Aorta (tissue), 5 donors: ENCODE measurements around the gene DTNB. TPM values are rescaled to one million over a fixed set of nuclear protein-coding genes. Genes with fewer than 3 reads are reported as not detected.
"Not testable (repeated sequence)": the region's sequence is repeated elsewhere in the genome, so short reads cannot be mapped to it uniquely, and the experiment has no call there.

Experiments
- ATAC-seq: fragments of 200-7000 bp; cut with Tn5 transposase; one replicate; pipeline ENCODE4 v1.9.1; 2022; ENCODE audit warnings: moderate library complexity; ENCODE audit not compliant: low FRiP score
- DNase-seq, 2 donors: peaks; one replicate each; pipeline ENCODE4 v3.0.0-alpha.2; 2020
- H3K27ac ChIP-seq, 2 donors: one replicate each; pipeline ENCODE4 v1.5.1; 2013; ENCODE audit warnings: low read length in 2 of 2, mild to moderate bottlenecking in 2 of 2, moderate library complexity in 2 of 2, control low read depth in 1 of 2, inconsistent platforms in 1 of 2, low read depth in 1 of 2
- H3K27me3 ChIP-seq, 2 donors: one replicate each; pipeline ENCODE4 v1.6.1; 2013; ENCODE audit warnings: control low read depth in 1 of 2, low read length in 1 of 2, mild to moderate bottlenecking in 1 of 2, moderate library complexity in 1 of 2; ENCODE audit not compliant: insufficient read depth in 2 of 2, control insufficient read depth in 1 of 2
- H3K36me3 ChIP-seq, 2 donors: one replicate each; pipeline ENCODE4 v1.6.1; 2013; ENCODE audit warnings: control low read depth in 1 of 2, low read length in 1 of 2, mild to moderate bottlenecking in 1 of 2; ENCODE audit not compliant: insufficient read depth in 2 of 2, control insufficient read depth in 1 of 2
- H3K4me1 ChIP-seq, 2 donors: one replicate each; pipeline ENCODE4 v1.6.1; 2013; ENCODE audit warnings: low read length in 2 of 2, control low read depth in 1 of 2, mild to moderate bottlenecking in 1 of 2, moderate library complexity in 1 of 2; ENCODE audit not compliant: insufficient read depth in 2 of 2, control insufficient read depth in 1 of 2
- H3K4me3 ChIP-seq, 2 donors: one replicate each; pipeline ENCODE4 v1.5.1; 2013; ENCODE audit warnings: low read length in 2 of 2, control low read depth in 1 of 2, mild to moderate bottlenecking in 1 of 2
- H3K9me3 ChIP-seq: one replicate; pipeline ENCODE4 v1.6.1; 2013; ENCODE audit warnings: mild to moderate bottlenecking, low read length; ENCODE audit not compliant: control insufficient read depth
- WGBS, 2 donors: extraction: QIAGEN DNeasy Blood & Tissue Kit; methylation state at CpG; one replicate each; pipeline ENCODE4 v1.1.7; 2013; 5-methylcytosine and 5-hydroxymethylcytosine counted together
- intact Hi-C, 2 donors: fragments of 100-400 bp; cut with DNase I; formaldehyde crosslinking; loops; one replicate each; pipeline versions ENCODE4 v1.14.2 to v1.15.0; 2022
- polyA plus RNA-seq, 2 donors: library from polyadenylated mRNA; stranded (reverse); fragments of 200-250 nt; gene quantifications; one replicate each; pipeline ENCODE4 v1.2.3, GENCODE V29; 2013
- total RNA-seq, 2 donors: library from RNA; stranded (reverse); fragmentation: NEBNext Ultra II Directional; extraction: Animal tissue kit (Norgen Biotek cat#: 25700); gene quantifications; one replicate each; pipeline ENCODE4 v1.2.1, GENCODE V29; 2021
- donor health status: healthy with polysubstance abuse.
- donor health status: Bipolar disorder and iron deficiency.
- donor health status: DM: no; HTN: no; CAD: no.
- donor health status: DM: no; HTN: no; CAD: no.
- donor health status: DM: yes; HTN: yes; CAD: no.

DTNB gene
- total and polyA plus RNA-seq, 4 donors = 14.7 to 33.7 (median 17.1) TPM

GRCh38 chr2:25707927-25708590 lies 34.7 kb upstream of the DTNB start:
- no peaks in the 10 kb centered on the region for H3K4me1 ChIP-seq
- WGBS, 2 donors = 24 to 40% methylated on average over 5 of the region's 5 CpGs
- no peaks in the 10 kb centered on the region for H3K36me3 ChIP-seq
- ATAC-seq = no peak
- H3K27me3 ChIP-seq = peaks cover 0 to 2% of the 10 kb centered on the region in 2 donors
- no peaks in the 10 kb centered on the region for H3K9me3 ChIP-seq
- no peak overlapping the region for H3K27ac ChIP-seq
- intact Hi-C loops = no loop called here
- DNase-seq = no peak
- no peak overlapping the region for H3K4me3 ChIP-seq

GRCh38 chr2:25705575-25705974 lies 32.2 kb upstream of the DTNB start:
- WGBS, 2 donors = 95% methylated on average over 30 to 33 of the region's 33 CpGs
- intact Hi-C loops, H3K4me1 ChIP-seq, H3K36me3 ChIP-seq, H3K9me3 ChIP-seq, H3K27me3 ChIP-seq, DNase-seq, H3K27ac ChIP-seq, H3K4me3 ChIP-seq, ATAC-seq: not testable (repeated sequence)

- Histone ChIP-seq H3K4me1 (no peaks in the 10 kb centered on the region), H3K27me3 (no peaks in the 10 kb centered on the region), H3K4me3 (no peak overlapping the region), H3K36me3 (no peaks in the 10 kb centered on the region), H3K9me3 (no peaks in the 10 kb centered on the region), H3K27ac (no peak overlapping the region)
- no peak for ATAC-seq
- intact Hi-C loops = no loop called here
- WGBS, 2 donors = 89 to 90% methylated on average over 9 of the region's 9 CpGs
- no peak for DNase-seq
These were observed 28.4 kb upstream of the DTNB start for GRCh38 chr2:25701801-25702200.

- Histone ChIP-seq H3K9me3 (no peaks in the 10 kb centered on the region), H3K27me3 (no peaks in the 10 kb centered on the region), H3K36me3 (no peaks in the 10 kb centered on the region), H3K27ac (no peak overlapping the region), H3K4me3 (no peak overlapping the region), H3K4me1 (no peaks in the 10 kb centered on the region)
- no peak for ATAC-seq
- intact Hi-C loops = no loop called here
- WGBS, 2 donors = 38 to 40% methylated on average over 6 of the region's 6 CpGs
- DNase-seq = no peak
These were observed 26.9 kb upstream of the DTNB start for GRCh38 chr2:25700221-25700660.

- no peaks in the 10 kb centered on the region for H3K9me3 ChIP-seq
- no peak for DNase-seq
- no peaks in the 10 kb centered on the region for H3K36me3 ChIP-seq
- H3K27me3 ChIP-seq = no peaks in the 10 kb centered on the region
- intact Hi-C loops = no loop called here
- no peak overlapping the region for H3K4me3 ChIP-seq
- H3K27ac ChIP-seq = no peak overlapping the region
- ATAC-seq = no peak
- WGBS, 2 donors = 84 to 86% methylated on average over 7 of the region's 7 CpGs
- no peaks in the 10 kb centered on the region for H3K4me1 ChIP-seq
These were observed 25.8 kb upstream of the DTNB start for GRCh38 chr2:25699216-25699615.

- Histone ChIP-seq H3K4me1 (no peaks in the 10 kb centered on the region), H3K4me3 (no peak overlapping the region), H3K36me3 (no peaks in the 10 kb centered on the region), H3K9me3 (no peaks in the 10 kb centered on the region), H3K27me3 (no peaks in the 10 kb centered on the region), H3K27ac (no peak overlapping the region)
- no peak for DNase-seq
- intact Hi-C loops = no loop called here
- ATAC-seq = no peak
These were observed 25.4 kb upstream of the DTNB start for GRCh38 chr2:25698752-25699151.

GRCh38 chr2:25697559-25698341 lies 24.4 kb upstream of the DTNB start:
- Histone ChIP-seq H3K27ac (no peak overlapping the region), H3K4me1 (no peaks in the 10 kb centered on the region), H3K4me3 (no peak overlapping the region), H3K27me3 (no peaks in the 10 kb centered on the region), H3K36me3 (no peaks in the 10 kb centered on the region), H3K9me3 (no peaks in the 10 kb centered on the region)
- no peak for ATAC-seq
- WGBS, 2 donors = 47 to 53% methylated on average over 17 of the region's 17 CpGs
- intact Hi-C loops = no loop called here
- DNase-seq = no peak

GRCh38 chr2:25692737-25693445 lies 19.5 kb upstream of the DTNB start:
- Histone ChIP-seq H3K4me1 (no peaks in the 10 kb centered on the region), H3K9me3 (no peaks in the 10 kb centered on the region), H3K27me3 (no peaks in the 10 kb centered on the region), H3K36me3 (no peaks in the 10 kb centered on the region), H3K27ac (no peak overlapping the region), H3K4me3 (no peak overlapping the region)
- ATAC-seq = no peak
- 91 to 93% methylated on average over 6 of the region's 6 CpGs for WGBS, 2 donors
- intact Hi-C loops = no loop called here
- no peak for DNase-seq
